HG03342 (cell line): ENCODE results near the gene ATF4.
A peak's percentile ranks its signal among the peaks of the same experiment; 100 is the strongest.
"Not testable (repeated sequence)": the region's sequence is repeated elsewhere in the genome, so short reads cannot be mapped to it uniquely, and the experiment has no call there.

Experiments
- ATAC-seq: cut with Tn5 transposase; IDR thresholded peaks from one replicate; pipeline ENCODE4 v1.9.1; 2021; ENCODE audit warnings: mild to moderate bottlenecking, moderate library complexity; ENCODE audit not compliant: unreplicated experiment

Gene ATF4

DNA sequence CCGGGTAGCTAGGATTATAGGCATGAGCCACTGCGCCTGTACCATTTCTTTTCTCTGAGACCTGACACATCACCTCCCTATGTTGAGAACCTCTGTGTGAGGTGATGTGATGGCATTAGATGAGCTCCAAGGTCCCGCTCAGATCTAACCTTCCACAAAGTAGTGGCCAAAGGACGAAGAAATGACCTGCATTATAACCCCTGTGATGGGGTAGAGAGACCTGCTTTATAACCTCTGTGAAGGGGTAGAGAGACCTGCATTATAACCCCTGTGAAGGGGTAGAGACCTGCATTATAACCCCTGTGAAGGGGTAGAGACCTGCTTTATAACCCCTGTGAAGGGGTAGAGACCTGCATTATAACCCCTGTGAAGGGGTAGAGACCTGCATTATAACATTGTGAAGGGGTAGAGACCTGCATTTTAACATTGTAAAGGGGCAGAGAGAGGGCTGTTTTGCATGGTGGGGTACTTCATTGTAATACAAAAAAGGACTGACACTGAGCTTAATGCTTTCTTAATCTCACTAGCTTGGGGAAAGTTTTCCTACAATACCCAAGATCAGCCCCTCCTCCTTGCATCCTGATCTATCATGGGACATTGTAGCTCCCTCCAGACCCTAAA, 9.7 kb upstream of the ATF4 start:
- no peak for ATAC-seq

DNA sequence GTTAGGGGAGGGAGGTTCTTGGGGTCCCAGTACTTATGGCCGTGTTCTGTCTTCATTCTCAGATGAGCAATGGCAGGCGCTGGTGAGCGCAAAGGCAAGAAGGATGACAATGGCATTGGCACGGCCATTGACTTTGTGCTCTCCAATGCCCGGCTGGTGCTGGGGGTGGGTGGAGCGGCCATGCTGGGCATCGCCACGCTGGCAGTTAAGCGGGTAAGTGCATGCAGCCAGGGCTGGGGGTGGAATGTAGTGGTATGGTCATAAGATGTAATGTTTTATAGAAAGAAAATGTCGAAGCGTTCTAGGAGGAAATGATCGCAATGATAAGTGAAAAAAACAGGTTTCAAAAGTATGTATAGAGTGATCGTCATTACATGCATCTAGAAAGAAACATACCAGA, 9.1 kb upstream of the ATF4 start:
- ATAC-seq: no peak

DNA sequence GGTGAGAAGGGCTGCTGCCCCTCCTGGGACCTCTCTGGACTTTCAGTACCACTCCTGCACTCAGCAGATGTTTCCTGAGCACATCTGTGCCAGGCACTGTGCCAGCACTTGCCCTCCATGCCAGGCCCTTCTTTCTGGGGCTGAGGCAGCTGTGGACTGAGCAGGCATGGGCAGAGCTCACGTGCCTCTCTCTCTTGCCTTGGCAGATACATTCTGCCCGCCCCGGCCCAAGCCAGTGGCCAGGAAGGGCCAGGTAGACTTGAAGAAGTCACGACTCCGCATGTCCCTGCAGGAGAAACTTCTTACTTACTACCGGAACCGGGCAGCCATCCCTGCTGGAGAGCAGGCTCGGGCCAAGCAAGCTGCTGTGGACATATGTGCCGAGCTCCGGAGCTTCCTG, 8.3 kb upstream of the ATF4 start:
- no peak for ATAC-seq

DNA sequence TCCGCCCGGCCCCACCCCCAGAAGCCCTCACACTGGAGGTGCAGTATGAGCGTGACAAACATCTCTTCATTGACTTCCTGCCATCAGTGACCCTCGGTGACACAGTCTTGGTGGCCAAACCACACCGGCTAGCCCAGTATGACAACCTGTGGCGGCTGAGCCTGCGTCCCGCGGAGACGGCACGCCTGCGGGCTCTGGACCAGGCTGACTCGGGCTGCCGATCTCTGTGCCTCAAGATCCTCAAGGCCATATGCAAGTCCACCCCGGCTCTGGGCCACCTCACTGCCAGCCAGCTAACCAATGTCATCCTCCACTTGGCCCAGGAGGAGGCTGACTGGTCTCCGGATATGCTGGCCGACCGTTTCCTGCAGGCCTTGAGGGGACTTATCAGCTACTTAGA, 6.6 kb upstream of the ATF4 start:
- no peak for ATAC-seq

DNA sequence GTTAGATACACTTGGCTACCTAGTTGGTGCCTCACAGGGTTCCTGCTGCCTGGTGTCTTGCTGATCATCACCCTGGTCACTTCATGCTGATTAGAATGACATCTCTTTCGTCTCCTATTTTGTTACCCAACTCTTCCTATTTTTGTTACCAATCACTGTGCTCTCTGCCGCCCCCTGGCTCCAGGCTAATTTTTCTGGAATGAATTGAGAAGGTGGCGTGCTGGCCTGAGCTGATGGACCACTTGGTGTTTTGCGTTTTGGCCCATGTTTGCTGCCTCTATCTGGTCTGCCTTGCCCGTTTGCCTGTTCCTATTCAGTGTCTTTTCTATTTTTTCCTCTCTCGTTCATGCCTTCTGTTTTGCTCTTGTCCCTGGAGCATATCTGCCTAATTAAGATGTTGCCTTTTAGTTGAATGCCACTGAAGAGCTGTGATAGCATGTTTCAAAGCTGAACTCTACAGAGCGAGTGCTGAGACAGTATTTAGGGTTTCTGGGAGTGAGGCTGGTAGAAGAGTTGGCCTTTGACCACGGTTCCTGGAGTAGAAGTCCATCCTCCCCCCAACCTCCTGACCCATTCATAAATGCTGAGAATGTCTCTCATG, 5.9 kb upstream of the ATF4 start:
- no peak for ATAC-seq

DNA sequence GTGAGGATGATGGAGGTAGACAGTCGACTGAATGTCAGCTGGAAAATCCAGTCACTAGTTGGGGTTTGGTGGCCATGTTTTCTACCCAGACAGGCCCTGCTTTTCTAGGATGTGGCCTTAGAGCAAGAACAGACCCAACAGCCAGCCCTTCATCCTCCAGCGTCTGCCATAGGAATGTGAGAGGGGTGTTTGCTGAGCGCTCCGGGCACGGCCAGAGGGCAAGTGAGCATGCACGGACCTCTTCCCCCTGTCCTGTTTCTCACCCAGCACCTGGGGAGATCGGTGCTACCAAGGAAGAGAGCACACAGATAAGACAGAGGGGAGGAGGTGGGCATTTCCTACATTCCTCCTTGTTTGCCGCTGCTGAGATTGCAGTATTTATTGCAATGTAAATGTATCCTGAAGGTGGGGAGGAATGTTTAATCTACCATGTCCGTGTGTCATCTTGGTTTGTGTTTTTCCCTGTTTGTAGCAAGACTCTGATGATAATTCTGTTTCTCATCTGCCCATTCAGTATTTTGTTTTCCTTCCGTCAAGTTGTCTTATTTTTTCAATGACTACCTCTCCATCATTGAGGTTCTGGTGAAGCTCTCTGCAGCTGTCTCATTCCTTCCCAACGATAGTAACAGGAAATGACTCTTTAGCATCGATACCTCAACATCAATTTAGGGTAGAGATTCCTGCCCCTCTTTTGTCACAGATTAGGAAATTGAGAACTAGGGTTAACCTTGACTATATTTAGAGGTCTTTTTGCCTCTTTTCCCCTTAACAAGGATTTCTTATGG, 4.9 kb upstream of the ATF4 start:
- ATAC-seq: no peak

DNA sequence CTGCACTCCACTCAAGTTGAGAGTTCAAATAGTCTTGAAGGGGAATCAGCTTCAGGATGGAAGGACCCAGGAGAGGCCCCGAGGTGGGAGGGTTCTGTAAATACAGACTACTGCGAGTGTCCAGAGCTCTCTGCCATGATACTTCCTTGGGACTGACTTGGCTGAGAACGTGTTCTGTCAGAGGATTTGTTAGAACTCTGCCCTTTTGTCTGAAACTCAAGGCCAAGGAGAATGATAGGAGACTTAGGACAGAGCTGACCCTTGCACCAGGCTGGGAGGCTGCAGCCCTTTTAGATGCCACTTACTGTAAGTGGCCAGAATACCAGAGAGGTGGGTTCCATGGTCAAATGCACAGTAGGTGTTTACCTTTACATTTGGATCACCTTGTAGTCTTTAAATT, 2.9 kb upstream of the ATF4 start:
- no peak for ATAC-seq

DNA sequence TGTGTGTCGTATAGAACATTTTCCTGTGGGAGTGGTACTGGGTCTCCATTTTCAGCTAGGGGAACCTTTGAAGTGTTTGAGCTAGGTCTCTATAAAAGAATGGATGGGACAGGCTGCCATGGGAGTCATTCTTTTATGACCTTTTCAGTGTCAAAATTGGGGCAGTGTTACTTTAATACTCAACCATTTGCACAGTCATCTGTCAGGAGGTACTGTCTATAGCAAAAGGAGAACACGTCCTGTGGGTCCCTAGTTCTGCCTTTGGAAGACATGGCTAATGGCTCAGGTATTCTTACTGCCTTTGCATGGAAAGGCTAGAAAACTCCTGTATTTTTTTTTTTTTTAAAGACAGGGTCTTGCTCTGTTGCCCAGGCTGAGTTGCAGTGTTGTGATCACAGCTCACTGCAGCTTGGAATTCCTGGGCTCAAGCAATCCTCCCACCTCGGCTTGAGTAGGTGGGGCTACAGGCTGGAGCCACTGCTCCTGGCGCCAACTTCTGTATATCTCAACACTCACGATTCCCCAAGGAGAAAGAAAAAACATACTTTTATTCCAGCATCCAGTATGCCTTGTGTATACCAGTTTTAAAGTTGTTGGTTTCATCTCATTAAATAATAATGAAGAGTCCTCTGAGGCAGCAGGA, 2.1 kb upstream of the ATF4 start:
- no peak for ATAC-seq

DNA sequence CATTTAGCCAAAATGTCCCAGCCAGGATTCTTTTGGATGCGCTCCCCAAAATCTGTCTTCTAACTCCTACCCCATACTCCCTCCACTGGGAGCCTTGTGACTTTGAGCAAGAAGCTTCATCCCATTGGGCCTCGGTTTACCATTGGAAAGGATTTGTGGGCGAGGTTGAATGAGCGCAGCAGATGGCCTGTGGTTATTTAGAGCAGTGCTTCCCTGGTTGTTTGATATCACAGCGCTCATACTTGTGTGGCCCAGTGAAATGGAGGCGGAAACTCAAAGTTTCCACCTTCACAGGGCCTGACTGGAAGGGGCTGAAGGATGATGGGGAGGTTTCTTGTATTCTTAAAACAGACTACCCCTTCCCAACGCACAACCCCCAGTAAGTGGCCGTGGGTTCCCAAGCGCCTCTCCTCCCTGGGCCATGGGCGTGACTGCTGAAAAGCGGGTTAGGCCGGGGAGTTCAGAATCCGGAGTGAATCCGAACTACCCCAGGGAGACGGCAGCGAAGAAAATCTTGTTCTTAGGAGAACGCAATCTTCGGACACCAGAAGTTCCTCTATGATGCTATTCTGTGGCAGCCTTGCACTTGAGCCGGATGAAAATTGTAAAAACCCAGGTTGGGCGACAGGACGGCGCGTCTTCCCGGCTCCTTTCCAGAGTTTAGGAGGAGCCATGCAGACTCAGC, 1.2 kb upstream of the ATF4 start:
- ATAC-seq: no peak

DNA sequence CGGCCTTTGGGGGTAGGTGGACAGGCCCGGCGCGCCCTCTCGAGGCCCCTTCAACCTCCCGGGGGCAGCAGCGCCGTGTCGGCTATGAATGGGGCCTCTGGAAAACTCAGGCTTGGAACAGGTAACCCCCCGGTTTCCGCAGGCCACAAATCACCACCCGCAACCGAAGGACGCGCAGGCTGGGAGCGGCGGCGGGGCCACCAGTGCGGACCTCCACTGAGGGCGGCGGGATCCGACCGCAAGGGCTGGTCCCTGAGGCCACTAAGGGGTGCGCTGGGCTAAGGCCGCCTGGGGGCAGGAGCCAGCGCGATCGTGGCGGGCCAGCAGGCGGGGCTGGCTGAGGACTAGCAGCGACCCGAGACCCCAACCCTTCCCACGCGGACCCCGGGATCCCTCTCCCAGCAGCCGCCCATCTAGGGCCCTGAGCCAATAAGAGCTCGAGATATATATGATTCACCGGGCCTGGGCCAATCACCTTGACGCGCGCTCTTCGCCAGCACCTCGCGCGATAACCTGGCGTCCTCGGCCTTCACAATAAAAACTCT, 609 bp upstream of the ATF4 start:
- ATAC-seq: peak; percentile 75

DNA sequence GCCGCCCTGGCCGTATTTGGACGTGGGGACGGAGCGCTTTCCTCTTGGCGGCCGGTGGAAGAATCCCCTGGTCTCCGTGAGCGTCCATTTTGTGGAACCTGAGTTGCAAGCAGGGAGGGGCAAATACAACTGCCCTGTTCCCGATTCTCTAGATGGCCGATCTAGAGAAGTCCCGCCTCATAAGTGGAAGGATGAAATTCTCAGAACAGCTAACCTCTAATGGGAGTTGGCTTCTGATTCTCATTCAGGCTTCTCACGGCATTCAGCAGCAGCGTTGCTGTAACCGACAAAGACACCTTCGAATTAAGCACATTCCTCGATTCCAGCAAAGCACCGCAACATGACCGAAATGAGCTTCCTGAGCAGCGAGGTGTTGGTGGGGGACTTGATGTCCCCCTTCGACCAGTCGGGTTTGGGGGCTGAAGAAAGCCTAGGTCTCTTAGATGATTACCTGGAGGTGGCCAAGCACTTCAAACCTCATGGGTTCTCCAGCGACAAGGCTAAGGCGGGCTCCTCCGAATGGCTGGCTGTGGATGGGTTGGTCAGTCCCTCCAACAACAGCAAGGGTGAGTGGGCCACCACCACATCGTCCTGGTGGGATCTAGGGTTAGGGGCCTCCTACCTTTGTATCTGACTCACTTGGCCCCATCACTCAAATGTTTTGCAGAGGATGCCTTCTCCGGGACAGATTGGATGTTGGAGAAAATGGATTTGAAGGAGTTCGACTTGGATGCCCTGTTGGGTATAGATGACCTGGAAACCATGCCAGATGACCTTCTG, 934 bp downstream of the ATF4 start:
- ATAC-seq: peak; percentile 4

DNA sequence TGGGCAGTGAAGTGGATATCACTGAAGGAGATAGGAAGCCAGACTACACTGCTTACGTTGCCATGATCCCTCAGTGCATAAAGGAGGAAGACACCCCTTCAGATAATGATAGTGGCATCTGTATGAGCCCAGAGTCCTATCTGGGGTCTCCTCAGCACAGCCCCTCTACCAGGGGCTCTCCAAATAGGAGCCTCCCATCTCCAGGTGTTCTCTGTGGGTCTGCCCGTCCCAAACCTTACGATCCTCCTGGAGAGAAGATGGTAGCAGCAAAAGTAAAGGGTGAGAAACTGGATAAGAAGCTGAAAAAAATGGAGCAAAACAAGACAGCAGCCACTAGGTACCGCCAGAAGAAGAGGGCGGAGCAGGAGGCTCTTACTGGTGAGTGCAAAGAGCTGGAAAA, 1.7 kb downstream of the ATF4 start:
- not testable (repeated sequence) for ATAC-seq

DNA sequence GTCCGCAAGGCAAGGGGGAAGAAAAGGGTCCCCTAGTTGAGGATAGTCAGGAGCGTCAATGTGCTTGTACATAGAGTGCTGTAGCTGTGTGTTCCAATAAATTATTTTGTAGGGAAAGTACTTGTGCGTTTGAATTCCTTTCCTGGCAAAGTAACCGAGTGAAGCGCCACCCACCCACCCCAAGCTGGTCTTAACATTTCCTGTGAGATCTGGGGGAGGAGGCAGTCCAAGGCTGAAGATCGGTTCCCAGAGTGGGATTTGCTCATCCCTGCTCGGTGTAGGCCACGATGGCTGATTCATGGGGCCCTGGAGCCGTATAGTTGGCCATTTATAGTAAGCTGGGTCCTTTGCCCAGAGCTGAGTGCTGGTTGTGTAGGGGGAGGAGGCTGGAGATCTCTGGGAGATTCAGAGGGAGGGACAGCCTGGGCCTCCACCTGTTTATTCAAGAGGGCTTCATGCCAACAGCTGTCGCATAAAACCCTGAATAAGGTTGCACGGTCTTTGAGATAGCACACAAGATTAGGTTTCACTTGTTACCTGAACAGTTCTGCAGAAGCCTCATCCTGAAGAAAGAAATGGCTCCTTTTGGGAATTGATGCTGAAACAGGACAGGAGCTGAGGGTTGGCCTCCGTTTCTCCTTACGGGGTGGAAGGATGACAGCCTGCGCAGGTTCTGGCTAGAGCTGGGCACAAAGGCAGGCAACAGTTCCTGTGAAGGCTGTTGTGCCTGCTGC, 2.4 kb downstream of the ATF4 start:
- no peak for ATAC-seq

DNA sequence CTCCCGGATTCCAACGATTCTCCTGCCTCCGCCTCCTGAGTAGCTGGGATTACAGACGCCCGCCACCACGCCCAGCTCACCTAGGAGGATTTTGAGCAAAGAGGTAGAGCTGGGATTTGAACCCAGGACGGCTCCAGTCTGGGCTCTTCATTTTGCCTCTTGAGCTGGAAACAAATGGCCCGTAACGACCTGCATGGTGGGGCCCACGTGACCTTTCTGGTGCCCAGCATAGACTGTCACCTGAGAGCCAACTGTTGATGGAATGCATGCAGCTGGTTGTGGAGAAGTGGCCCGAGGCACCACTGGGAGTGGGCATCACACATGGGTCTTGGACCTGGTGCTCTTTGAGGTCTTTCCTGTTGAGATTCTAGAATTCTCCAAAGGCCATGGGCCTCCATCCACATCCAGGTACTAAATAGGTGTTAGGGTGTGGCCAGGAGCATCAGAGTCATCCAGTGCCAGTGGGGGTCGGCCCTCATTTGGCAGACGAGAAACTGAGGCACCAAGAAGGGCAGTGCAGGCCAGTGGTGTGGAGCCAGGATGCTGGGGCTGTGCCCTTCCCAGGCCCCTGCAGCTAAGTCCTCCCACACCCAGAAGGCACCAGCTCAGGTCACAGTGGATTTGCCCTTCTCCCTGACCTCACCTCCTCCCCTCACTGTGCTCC, 3.9 kb downstream of the ATF4 start:
- no peak for ATAC-seq

DNA sequence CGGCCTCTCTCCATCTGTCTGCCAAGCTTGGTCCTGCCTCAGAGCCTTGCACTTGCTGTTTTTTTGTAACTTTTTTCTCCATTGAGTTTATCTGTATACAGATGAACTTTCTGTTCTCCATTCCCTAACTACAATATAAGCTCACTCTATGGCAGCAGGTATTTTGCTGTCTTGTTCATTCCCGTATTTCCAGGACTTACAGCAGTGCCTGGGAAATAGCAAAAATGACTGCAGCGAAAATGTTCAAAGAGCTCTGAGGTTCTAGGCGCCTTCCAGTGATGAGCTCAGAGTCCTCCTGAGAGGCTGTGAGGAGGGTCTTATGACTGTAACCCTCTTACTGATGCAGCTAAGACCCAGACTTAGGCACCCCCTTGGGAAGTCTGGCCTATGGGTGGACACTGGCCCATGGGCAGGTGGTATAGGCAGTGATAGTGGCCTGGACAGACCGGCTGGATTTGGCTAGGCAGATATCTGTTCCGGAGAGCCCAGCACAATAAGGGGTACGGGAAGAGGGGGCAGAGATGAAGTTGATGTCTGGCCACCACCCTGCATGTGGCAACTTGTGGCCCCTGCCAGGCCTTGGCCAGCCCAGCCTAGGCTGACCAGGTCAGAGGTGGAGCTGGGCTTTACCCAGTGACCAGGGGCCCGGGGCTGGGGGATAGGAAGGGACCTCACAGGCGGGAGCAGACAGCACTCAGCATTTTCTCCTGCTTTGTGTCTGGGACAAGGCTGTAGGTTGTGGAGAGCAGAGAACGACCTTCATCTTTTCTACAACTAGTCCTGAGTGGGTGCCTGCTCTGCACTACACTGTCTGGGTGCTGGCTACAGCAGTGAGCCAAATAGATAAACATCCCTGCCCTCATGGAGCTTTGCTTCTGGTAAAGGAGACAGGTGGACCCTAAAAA, 4.6 kb downstream of the ATF4 start:
- no peak for ATAC-seq

DNA sequence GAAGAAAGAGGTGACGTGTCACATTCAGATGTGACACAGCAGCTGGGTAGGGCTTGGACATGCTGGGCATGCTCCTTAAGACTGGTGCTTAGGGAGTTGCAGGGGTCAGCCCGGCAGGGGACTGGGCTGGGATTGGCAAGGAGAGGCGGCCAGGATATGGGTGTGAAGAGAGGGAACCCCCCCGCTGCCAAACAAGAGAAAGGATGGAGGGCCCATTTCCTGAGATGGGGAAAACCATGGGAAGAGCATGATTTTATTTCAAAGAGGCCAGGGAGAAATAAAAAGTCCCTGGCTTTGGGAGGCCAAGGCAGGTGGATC, 5.3 kb downstream of the ATF4 start:
- no peak for ATAC-seq

DNA sequence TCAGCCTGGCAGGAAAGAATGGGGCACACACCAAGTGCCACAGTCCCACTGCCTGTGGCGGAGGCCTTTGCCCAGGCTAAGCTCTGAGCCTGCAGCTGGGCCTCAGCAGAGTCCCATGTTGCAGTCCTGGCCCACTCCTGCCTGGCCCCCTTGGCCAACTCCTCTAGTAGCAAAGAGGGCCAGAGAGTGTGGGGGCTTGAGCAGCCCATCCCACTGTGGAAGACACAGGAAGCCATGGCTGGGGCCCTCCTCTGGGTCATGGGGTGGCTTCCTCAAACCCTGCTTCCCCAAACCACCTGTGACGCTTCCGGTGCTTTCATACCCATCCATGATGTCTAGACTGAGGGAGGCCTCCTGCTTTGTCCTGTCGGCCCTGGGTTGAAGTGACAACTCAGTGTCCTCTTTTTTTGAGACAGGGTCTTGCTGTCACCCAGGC, 6.4 kb downstream of the ATF4 start:
- ATAC-seq: no peak

DNA sequence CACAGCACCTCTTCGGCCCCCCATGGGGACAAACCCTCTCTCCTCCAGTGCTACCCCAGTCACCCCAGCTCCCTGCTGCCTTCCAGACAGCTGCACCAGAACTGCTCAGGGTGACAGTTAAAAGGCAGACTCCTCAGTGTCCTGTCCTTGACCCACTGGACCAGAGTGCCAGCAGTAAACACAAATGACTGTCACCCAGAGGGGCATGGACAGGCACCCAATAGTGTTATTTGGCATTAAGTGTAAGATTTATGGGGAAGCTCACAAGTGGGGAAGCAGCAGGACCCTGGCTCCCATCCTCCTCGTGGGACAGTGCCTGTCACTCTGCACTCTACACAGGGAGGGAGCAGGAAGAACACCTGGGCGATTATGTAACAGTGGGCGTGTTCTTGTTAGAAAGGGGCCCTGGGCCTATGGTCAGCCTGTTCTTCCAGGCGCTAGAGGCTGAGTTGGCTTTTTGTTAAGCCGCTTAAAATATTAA, 7.2 kb downstream of the ATF4 start:
- ATAC-seq: no peak
